SK-MEL-5 (cell line): Measurements from ENCODE around the gene PRKCE. TPM values are rescaled to one million over a fixed set of nuclear protein-coding genes. Genes with fewer than 3 reads are reported as not detected.
"Not testable (repeated sequence)": the region's sequence is repeated elsewhere in the genome, so short reads cannot be mapped to it uniquely, and the experiment has no call there.

Source experiments
- DNase-seq: peaks from one replicate; pipeline ENCODE4 v3.0.0-alpha.2; 2016; ENCODE audit warnings: low read depth, low spot score
- in situ Hi-C: cut with HindIII; loops from 2 replicates; pipeline ENCODE4 v1.10.0; 2016; ENCODE audit warnings: low sequenced_read_pairs, high pct_unique_total_duplicates, low pct_unique_long_range_greater_than_20kb
- total RNA-seq: library from RNA; depleted of rRNA; stranded (reverse); fragments of >200 nt; shearing (Covaris generic); gene quantifications from 2 replicates; pipeline ENCODE4 v1.2.3, GENCODE V29; 2014

PRKCE gene
- total RNA-seq, 1 experiment from 2014 or later: 22.9 TPM

- no peak for DNase-seq
- in situ Hi-C loops: no loop called here
Observed at GRCh38 chr2:45886171-45886663, 234.7 kb downstream of the PRKCE start.

DNA sequence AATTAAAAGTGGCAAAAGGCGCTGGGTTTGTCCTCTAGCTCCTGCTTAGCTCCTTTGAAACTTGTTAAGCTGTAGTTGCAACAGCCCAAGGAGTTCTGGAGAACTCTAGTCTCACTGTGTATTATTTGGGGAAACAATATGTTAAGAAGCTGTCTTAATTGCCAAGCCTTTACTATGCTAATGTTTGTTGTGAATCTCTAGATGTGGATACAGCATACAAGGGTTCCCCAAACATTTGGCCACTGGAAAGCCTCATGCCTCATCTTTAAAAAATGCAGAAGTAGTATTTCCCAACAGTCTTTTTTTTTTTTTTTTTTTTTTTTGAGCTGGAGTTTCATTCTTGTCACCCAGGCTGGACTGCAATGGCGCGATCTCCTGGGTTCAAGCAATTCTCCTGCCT, 236.7 kb downstream of the PRKCE start:
- in situ Hi-C loops: no loop called here
- no peak for DNase-seq

GRCh38 chr2:45888641-45889040, 237.2 kb downstream of the PRKCE start:
- in situ Hi-C loops: no loop called here
- no peak for DNase-seq

DNA sequence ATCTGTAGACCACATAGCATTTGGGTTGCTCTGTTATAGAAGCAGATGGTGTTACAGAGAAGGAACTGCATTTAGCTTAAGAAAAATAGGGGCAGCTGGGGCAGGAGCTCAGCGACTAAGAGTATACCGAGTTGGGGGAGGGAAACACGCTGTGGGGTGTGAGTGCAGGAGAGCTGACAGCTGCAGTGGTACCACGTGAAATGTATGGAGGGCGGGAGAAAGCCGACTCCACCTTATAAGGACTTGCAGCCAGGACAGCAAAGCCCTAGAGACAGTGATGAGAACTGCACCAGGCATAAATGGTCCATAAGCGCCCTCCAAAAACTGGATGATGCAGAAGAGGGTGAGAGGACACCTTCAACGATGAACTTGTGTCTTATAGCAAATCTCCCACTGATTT, 237.6 kb downstream of the PRKCE start:
- in situ Hi-C loops: no loop called here
- DNase-seq: peak; percentile 51

GRCh38 chr2:45889620-45890370, 238.3 kb downstream of the PRKCE start:
- no peak for DNase-seq
- in situ Hi-C loops: no loop called here

- in situ Hi-C loops, DNase-seq: not testable (repeated sequence)
Observed at GRCh38 chr2:45890371-45890646, 238.8 kb downstream of the PRKCE start.

- in situ Hi-C loops: no loop called here
- DNase-seq: no peak
Observed at GRCh38 chr2:45890819-45891218, 239.3 kb downstream of the PRKCE start.

DNA sequence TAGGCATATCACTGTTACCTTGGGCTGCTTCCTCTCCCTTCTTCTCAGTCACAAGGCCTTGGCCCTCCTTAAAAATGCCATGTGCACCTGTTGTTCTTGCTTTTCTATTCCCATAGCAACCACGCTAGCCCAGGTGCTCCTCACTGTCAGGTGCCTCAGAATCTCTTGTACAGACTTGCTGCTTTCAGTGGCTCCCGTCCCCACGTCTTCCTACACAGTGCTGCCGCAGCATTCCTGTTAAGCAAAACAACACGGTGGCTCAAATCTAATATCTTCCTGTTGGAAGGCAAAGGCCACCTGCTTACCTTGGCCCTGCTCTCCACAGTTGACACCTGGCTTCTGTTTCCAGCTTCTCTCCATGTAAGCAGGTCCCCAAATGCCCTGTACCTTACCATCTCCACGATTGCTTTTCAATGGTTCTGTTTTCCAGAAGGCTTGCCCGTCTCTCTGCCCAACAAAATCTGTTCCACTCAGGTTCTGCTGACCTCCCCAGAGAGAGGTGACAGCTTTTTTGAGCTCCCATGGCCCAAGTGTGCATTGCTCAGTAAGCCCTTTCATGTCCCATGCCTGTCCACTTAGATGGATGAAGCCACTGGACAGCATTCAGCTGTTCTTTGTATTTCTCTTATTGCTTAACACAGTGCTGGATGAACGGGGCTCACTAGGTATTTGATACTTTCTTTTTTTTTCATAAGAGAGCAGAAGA, 240.4 kb downstream of the PRKCE start:
- DNase-seq: no peak
- in situ Hi-C loops: no loop called here

DNA sequence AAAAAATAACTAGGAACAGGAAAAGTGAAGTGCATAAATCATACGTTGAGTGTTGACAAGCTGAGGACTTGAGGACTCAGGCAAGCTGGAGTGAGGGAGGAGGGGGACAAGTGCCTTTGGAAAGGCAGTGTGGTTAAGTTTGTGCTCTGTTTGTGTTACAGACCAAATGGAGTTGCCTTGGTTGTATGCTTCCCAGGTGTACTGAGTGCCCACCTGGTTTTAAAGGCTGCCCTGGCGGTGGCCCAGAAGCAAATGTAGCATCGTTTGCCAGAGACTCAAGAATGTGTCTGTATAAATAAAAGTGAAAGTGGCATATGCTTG, 240.9 kb downstream of the PRKCE start:
- no peak for DNase-seq

GRCh38 chr2:45892757-45893156, 241.3 kb downstream of the PRKCE start:
- in situ Hi-C loops: no loop called here
- DNase-seq: no peak

More for the DNA sequence above, 240.9 kb downstream of the PRKCE start:
- in situ Hi-C loops: no loop called here

DNA sequence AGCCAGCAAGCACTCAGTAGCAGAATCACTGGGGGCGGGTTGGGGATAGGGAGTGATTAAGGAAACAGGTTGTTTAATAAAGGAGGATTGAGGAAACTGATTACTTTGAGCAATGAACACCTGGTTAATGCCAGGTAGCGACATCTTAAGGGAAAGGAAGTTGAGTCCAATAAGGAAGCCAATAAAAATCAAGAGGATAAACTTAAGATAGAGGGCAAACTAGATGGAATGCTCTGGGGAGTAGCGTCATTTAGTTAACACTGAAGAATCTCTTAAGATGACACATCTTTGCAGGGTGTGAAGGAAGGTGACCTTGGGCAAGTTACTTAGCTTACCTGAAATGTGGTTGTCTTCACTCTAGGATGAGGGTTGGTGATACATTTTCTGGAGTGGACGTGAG, 242.7 kb downstream of the PRKCE start:
- in situ Hi-C loops: no loop called here
- no peak for DNase-seq

GRCh38 chr2:45895241-45895861, 243.9 kb downstream of the PRKCE start:
- no peak for DNase-seq
- in situ Hi-C loops: no loop called here

GRCh38 chr2:45896311-45896710, 244.8 kb downstream of the PRKCE start:
- DNase-seq: no peak
- in situ Hi-C loops: no loop called here

DNA sequence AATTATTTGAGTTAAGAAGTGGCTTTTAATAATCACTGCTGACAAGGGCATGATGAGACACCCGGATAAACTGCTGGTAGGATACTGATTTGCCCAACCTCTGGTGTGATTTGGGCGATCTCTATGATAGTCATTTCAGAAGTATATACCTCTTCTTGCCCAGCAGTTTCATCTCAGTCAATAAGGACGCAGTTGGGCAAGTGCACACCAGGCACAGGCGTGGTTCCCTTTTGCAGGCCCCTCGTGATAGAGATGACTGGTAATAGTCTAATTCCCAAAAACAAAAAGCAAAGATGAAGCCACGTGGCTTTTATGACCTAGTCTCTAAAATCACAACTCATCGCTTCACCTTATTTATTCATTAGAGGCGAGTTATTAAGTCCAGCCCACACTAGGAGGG, 246.4 kb downstream of the PRKCE start:
- DNase-seq: no peak
- in situ Hi-C loops: no loop called here

DNA sequence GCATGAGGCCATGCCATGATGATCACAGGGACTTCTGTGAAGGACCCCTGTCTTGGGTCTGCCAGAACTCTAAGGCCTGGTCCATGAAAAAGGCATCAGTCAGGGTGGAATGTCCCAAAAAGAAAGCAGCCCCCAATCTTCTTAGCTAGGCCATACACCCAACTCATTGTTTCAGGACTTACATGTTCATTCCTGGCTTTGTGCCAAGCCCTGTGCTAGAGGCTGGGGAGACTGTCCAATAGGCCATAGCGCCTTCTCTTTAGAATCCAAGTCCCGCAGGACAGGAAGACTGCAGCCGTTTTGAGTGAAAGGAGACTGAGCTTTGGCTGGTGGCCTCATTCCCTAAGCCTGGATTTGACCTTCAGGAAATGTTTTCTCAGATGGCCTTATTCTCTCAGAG, 247.3 kb downstream of the PRKCE start:
- peak; percentile 38 for DNase-seq
- in situ Hi-C loops: no loop called here

DNA sequence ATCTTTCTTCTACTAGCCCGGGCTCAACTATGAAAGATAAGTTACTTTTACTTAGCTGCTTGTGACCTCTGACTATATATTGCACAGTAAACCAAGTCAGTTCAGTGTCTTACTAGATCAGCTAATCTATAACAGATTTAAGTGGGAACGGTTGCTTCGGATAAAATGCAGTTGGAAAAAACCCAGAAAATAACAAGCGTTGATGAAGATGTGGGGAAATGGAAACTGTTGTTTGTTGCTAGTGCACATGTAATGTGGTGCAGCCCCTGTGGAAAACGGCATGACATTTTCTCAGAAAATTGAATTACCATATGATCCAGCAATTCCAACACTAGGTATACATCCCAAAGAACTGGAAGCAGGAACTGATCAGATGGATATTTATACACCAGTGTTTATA, 248.5 kb downstream of the PRKCE start:
- in situ Hi-C loops: no loop called here
- no peak for DNase-seq

- DNase-seq: no peak
- in situ Hi-C loops: no loop called here
Observed at GRCh38 chr2:45901468-45902032, 250.1 kb downstream of the PRKCE start.

DNA sequence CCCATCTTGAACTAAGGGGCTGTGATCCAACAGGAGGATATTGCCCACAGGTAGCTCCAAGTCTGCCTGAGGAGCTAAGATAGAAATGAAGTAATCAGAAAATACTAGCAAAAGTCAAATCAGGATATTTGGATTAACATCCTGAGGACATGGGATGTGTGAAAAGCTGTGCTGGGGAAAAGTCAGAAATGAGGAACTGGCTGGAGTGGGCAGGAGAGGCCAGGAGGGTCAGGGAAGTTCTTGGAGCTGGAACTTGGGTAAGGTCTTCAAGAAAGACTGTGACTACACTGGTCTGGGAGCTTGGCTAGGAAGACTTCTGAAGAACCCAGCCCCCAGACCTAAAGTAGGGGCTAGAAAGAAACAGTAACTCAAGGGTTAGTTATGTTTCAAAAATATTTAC, 250.9 kb downstream of the PRKCE start:
- DNase-seq: no peak
- in situ Hi-C loops: no loop called here
